ENCODE measurements around the gene TMEM273.

The TMEM273 gene

DNA sequence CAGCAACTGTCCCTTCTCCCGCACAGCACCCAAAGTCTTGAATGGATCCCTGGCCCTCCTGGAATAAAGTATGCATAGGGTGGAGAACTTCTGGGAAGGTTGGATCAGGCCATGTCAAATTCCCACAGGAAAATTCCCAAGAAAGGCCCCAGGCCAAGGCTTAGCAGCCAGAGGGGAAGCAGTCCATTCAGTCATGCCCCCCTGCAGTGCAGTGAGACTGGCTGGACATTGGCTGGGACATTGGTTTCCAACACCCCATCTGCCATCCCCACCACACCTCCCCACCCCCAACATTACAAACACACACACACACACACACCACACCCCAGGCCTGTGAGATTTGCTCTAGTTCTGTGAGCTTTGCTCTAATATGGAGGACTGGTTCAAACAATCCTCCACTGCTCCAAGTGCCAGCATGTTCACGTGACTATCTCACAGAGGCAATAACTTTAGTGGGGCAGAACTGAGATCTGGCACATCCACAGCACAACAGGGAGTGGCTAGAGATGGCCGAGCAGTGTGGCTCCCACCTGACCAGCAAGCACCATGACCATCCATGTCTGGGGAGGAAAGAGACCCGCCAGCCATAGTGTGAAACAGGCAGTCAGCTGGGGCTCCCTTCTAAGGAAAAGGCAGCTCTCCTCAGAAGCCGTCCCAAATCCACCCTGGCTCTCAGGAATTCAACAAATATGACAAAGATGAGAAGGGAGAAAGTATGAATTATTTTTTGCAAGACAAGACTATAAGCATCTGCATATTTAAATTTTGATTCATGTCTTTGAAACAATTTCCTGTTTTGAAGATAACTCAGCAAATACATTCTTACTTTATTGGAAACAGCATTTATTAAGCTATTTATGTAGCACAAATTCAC, 47.6 kb downstream of the TMEM273 start:
- no peak for DNase-seq (ENCODE audit: low read depth)

DNA sequence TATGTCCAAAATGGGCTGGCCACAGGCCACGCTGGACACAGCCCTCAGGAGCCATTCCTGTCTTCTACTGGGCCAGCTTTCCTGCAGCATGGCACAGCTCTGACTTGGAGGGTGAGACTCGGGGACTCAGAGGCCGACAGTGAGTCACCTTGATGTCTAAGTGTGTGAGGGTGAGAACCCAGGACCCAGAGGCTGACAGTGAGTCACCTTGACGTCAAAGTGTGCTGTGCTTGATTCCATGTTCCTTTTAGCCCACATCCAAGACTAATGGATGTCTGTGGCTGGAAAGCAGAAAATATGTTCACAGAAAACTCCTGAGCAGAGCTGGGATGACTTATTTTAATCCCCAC, 48.4 kb downstream of the TMEM273 start:
- no peak for DNase-seq (ENCODE audit: low read depth)

DNA sequence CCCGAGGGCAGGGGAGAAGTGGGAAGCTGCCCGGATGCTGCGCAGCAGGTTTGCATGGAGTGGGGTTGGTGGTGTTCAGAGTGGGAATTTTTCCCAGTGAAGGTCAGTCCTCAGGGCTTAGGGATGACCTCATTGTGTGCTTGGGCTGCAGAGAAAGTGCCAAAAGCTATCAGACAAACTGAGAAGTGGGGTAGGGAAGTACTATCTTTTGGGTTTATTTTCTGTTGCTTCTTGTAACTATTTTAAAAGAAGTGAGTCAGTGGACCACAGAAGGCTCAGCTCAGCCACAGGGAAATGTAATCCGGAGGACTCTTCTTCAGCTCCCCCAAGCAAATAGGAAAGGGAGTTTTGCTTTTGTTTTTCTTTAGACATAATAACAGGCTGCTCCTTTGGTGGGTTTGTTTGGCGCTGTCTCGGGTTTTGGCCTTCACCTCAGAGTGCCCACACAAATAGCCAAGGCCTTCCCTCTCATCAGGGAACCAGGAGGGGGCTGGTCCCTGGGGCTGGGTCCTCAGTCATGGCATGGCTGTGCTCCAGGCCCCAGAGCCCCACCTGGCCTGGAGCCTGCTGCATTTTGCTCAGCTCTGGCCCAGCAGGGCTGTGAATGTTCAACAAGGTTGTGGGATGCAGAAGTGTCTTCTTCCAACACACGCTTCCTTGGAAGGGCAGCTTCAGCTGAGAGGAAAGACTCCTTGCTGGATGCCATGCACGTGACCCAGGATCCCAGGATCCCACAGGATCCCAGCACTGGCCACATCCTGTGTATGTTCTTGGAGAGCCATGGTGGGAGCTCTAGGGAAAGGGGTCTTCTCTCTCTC, 49.0 kb downstream of the TMEM273 start:
- no peak for DNase-seq (ENCODE audit: low read depth)

DNA sequence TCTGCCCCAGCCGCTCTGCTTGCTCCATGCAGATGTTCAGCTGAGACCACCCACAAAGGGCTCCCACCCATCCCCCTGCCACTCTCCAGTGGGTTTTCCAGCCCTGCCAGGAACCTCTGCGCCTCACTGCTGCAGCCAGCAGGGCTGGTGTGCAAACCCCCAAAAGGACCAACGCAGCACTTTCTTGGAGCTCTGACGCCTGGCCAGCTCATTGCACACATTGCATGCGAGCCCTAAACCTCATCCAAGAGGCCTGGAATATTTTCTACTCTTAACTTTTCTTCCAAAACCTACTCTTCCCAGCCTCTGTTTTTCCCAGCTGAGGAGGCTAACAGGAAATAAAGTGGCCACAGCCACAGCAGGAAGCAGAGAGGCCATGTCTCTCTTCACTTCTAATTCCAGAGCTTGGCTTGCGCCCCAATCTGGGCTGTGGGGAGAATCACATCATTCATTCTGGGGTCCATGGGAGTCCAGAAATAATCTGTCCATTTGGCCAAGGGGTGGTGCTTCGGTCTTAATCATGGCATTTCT, 49.8 kb downstream of the TMEM273 start:
- DNase-seq (ENCODE audit: low read depth): no peak

DNA sequence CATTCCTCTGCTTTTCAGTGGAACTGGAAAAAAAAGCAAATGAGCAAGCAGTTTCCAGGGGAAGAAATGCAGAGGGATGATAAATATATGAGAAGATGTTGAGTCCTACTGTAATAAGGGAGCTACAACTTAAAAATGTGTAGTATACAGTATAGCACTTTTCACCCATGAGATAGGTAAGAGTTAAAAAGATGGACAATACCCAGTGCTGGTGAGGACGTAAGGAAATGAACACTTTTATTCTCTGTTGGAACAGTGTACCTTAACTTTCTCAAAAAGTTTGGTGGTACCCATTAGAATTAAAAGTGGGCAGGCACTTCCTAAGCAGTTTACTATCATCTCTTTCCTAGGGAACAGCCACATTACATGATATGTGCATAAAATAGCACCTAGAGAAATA, 51.7 kb downstream of the TMEM273 start:
- DNase-seq (ENCODE audit: low read depth): no peak

DNA sequence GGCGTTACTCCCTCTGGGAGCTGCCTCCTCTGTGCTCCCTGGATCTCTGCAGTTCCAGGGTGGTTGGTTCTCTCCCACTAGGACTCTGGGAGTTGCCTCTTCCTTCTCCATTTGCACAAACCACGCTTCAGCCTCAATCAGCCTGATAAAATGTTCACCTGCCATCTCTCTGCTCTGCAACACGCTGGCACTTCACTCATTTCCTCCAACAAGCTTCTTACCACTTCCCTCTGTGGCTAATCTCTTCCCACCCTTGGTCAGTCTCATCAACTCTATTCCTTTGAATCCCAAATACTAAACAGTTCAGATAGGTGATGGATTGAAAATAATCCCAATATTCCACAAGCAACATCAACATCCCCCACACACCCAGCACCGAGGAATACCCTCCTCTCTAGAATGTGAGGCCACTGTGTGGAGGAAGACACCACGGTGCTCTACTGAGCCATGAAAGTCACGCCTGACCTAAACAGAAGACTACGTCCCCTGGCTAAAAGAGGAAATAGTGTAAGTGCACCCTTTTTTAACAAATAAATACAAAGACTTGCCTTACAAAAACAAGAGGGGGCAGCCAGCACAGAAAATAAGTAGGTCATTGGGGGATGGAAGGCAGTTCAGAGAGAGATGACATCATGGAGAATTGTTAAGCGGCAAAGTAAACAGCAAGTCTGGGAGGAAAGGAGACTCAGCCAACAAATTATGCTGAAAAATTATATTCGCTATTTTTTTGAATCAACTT, 52.4 kb downstream of the TMEM273 start:
- DNase-seq (ENCODE audit: low read depth): no peak

DNA sequence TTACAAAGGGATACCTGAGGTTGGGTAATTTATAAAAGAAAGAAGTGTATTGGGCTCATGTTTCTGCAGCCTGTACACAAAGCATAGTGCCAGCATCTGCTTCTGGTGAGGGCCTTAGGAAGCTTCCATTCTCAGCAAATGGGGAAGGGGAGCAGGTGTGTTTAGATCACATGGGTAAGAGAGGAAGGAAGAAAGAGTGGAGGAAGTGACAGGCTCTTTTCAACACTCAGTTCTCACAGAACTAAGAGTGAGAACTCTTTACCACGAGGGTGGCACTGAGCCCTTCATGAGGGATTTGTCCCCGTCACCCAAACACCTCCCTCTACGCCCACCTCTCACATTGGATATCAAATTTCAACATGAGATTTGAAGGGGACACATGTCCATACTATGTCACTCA, 53.9 kb downstream of the TMEM273 start:
- no peak for DNase-seq (ENCODE audit: low read depth)

DNA sequence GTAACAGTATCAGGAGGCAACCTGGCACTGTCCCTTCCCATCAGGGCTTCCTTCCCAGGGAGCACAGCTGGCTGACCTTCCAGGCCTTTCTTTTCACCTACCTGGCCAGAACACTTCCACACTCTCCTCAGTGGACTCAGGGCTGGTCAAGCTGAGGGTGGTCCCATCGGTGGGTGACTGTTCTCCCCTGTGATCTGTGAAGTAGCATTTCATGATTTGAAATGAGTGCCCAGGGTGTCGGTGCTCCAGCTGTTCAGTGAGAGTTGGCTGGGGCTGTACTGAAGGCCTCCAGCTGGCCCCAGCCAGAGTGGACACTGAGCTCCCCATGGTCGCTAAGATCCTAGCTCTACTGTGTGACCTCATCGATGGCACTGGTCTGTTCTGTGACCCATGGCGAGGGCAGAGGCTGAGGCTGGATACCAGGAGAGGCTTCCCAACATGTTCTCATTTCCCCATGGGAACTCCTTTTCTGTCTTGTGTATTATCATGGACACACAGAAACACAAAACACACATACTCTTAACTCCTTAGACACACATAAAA, 54.4 kb downstream of the TMEM273 start, which contains the start of gene FAM170B:
TSS of gene FAM170B (minus strand) at position 316 of the 543 bp plus-strand sequence. CDS start at position 213, 103 bp downstream.
- no peak for DNase-seq (ENCODE audit: low read depth)

DNA sequence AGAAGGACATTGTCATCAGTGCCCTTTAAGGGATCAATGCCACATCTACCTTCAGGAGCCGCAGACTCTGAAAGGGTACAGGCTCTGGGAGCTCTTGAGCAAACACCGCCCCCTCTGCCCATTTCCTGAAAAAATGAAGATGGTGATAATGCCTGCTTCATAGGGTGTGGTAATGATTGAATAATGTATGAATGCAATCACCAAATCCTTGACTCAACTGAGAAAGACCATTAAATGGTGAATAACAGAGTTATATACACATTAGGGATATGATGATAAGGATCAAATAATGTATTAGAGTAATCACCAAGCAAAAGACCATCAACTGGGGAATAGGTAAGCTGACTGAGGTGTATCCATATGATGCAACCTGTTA, 55.8 kb downstream of the TMEM273 start:
- no peak for DNase-seq (ENCODE audit: low read depth)

DNA sequence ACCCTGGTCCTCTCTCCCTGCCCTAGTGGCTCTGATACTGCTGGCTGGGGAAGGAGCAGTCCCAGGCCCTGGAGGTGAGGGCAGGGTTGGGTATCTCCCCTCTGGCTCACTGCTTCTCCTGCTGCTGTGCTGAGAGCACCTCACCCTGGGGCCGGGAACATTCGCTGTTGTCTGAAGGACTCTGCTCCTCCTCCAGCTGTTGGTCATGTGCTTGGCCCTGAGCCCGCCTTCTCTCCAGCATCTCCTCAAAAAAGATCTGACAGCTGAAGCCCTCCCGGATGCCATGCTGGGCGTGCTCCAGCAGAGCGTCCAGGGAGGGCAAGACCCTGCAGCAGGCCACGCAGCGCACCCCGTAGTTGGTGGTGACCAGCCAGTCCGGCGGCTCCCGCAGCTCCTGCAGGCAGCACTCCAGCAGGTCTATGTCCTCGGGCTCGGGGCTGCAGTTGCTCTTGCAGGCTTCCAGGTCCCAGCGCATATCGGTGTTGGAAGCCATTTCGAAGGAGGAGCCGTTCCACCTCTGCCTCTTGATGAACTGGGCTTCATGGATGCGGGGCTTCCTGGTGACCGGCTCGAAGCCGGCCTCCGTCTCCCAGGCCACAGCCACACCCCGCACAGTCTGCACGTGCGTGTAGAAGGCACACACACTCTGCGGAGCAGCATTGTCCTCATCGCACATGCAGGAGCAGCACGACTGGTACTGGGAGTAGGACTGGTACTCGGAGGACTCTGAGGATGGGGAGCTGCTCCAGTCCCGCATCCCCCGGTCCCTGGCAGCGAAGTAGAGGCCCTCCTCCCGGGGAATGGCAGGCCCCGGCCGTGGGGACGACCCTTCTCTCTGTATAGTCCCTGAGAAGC, 56.5 kb downstream of the TMEM273 start:
- no peak for DNase-seq (ENCODE audit: low read depth)

DNA sequence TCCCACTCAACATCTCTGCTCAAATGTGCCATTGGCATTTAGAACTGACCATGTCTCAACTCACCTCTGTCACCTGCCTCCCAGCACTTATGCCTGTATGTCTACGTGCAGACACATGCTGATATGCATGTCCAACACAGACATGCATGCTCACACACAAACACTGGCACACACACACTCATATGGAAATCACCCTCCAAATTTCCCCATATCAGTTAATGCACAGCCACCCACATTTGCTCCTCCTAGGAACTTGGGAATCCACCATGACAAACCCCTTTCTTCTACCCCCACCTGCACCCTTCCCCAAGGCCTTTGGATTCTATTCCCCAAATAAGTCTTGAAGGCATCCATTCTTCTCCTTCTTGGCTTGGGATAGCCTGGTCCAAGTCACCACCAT, 58.8 kb downstream of the TMEM273 start:
- no peak for DNase-seq (ENCODE audit: low read depth)

DNA sequence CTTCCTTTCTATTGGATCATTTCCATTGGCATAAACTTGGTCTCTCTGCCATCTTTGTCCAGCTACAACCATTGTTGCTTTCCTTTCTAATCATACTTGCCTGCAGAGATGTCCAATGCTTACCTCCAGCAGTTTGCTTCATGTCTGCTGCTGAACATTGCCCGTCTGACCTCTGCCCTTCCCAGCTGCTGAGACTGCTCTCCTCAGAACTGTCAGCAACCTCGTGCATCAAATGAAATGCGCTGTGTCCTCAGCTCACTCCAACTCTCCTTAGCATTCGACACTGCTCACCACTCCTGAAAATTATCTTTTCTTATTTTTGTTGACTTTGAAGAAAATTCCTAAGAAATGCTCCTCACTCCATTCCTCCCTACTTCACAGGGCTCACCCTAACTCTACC, 59.3 kb downstream of the TMEM273 start:
- DNase-seq (ENCODE audit: low read depth): no peak

DNA sequence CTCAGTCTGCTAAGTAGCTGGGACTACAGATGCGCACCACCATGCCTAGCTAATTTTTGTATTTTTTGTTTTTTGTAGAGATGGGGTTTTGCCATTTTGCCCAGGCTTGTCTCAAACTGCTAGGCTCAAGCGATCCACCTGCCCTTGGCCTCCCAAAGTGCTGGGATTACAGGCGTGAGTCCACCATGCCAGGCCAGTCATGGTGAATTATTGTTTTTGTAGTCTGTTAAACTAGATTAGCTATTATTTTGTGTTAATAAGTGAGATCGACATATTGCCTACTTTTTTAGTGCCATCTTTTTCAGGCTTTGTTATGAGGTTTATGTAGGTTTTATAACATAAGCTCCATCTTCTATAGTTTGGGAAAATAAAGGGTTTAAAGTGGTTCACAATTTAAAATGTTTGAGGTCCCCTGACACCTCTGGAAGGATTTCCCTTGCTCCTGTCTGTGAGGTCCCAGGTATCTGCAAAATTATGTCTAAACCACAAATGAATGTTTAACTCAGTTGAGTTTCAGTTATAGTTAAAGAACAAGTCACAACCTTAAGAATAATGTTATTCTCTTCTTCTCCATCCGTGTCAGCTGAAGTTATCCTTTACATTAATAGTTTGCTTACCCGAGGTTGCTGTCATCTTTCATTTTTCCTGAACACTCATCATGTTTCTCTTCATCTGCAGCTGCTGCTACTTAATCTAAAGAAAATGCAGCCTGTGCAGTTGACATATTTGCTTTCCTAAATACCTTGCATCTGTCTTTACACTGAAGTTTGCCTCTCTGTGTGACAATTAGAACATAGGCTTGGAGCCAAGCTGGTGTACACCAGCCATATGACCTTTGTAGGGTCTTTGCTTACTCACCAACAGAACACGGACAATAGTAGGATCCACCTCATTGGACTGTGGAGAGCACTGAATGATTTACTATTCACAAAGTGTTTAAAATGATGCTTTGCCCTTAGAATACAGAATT, 63.9 kb downstream of the TMEM273 start:
- no peak for DNase-seq (ENCODE audit: low read depth)

DNA sequence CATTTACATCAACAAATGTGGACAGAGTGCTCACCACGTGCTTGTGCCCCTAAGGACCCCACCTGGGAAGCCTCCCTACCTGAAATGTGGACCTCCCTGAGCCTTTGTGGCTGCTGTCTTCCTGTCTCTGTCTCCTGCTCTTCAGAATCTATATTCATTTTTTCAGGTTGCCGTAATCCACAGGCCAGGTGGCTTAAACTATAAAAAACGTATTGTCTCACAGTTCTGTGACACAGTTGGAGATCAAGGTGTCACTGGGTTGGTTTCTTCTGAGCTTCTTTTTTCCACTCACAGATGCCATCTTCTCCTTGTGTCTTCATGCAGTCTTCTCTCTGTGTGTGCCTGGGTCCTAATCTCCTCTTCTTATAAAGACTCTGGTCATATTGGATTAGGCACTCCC, 67.3 kb downstream of the TMEM273 start:
- DNase-seq (ENCODE audit: low read depth): no peak

DNA sequence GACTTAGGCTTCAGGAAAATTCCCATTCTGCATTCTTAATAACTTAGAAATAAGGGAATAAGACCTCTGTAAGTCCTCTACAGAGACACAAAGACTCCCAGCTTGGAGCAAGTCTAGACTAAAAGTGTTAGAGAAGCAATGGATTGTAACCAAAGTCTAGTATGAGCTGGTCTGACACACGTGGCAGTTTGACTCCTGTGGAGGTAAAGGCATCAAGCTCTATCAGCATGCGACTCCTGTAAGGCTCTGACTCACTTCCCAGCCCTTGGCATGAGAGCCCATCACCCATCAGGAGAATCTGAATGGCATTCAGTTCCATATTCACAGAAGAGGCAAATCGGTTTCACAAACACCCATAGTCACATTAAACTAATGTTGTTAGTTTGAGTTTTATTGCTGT, 68.4 kb downstream of the TMEM273 start:
- DNase-seq (ENCODE audit: low read depth): no peak

DNA sequence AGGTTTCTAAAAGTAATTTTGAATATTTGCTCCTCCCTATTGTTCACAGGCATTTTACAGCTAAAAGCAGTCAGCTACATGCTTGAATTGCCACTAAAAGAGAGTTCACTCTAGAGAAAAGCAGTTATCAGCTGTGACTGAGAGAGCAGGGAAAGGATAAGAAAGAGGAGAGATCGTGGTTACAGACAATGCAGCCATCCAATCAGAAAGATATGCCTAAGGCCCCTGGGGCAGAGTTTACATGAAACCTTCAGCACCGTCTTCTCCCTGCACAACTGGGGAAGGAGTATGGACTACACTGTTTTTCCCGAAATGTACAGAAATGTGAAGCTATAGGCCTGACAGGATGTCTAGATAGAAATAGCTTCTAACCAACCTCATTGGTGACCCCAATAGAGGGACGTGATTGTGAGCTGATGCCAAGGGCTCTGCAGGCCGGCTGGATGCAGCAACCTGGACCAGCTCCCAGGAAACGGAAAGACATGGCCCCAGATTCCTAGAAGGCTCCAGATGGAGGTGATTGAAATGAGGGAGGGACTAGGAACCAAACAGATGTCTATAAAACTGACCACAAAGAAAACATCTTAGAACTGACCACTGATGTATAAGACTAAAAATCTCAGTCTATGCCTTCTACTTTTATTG, 69.6 kb downstream of the TMEM273 start:
- no peak for DNase-seq (ENCODE audit: low read depth)

DNA sequence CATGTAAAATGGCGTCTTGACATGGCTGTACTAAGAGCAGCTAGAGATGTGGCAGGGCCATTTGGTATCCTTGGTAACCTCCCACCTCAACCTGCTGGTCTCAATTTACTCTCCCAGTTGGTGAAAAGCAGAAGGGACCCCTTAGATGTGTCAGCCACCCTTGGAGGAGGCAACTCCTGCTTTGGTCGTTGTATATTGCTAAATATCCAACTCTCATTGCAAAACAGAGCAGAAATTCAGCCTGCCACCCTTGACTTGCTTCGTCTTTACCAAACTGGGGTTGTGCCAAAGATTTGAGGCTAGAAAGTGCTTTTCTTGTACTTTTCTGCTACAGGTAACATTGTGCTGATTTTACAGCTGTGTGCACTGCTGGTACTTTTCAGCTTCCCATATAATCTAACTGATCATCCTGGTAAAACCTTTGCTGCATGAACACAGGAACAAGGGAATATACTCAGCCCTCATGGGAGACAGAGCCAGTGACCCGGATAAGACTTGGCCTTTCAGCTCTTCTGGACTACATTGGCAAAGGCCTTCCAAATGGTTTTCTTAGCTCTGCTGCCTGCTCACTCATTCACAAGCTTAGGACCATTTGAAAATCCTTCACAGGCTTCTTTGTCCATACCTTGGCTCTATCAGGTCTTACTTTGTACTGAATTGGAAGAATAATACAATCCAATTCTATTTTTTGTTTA, 70.7 kb downstream of the TMEM273 start:
- DNase-seq (ENCODE audit: low read depth): no peak

DNA sequence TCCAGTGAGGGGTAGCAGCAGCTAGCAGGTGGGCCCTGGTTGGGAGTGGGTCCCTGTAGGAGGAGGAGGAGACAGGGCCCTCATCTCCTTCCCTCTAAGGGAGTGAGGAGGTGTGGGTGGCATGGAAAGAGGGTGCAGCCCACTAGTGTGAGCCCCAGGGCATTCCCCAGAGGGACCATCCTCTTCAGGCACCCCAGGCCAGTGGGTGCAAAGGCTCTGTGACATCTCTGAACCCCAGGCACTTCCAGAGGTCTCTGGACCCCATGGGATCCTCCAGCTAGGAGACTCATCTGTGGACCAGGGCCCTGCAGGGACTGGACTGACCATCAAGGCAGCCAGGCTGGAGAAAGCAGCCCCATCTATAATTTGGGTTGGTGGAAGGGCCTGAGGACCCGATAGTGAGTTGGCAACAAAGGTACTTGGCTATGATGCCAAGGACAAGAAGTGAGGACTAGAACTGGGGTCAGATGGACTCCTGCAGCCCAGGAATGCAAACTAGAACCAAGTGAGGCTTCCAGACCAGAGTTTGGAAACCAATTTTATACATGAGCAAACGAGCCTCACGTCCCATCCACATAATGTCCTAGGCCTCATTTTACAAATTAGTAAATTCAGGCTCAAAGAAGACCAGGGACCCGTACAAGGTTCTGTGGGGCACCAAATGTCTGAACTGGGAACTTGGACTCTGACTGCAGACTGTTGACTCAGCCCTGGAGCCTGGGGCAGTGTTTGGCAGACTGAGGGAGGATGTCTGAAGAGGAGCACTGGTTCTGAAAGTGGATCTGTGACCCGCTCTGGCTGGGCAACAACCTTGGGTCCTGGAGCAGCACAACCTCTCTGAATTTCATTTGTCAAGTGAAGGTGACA, 71.4 kb downstream of the TMEM273 start:
- no peak for DNase-seq (ENCODE audit: low read depth)

Measured in stimulated activated CD8-positive, alpha-beta memory T cell treated with anti-CD3 and anti-CD28 coated beads, Interleukin-12 subunit alpha, Interleukin-12 subunit beta, amount 100 ng/mL, for 4 hours (primary cell).